Lower leg skin (tissue), 4 donors: ENCODE data around the gene INTS3. TPM values are rescaled to one million over a fixed set of nuclear protein-coding genes. Genes with fewer than 3 reads are reported as not detected.

Experiments
- DNase-seq, 2 donors: peaks; one replicate each; pipeline ENCODE4 v3.0.0-alpha.2; 2019; ENCODE audit warnings: low spot score in 2 of 2
- H3K4me3 ChIP-seq: fragments of 200-600 bp; sonication (generic); 2 replicates; pipeline ENCODE4 v1.5.1; 2017; ENCODE audit warnings: mild to moderate bottlenecking, low read depth; ENCODE audit not compliant: poor library complexity, severe bottlenecking
- POLR2A ChIP-seq, 2 donors: fragments of 450-650 bp; IDR thresholded peaks; one replicate each; pipeline ENCODE4 v1.6.1; 2016 to 2017; ENCODE audit warnings: antibody characterized with exemption in 2 of 2, mild to moderate bottlenecking in 1 of 2, moderate library complexity in 1 of 2
- WGBS, 2 donors: methylation state at CpG; one replicate each; pipeline ENCODE4 v1.1.5; 2018; 5-methylcytosine and 5-hydroxymethylcytosine counted together
- intact Hi-C: fragments of 100-400 bp; cut with DNase I; formaldehyde crosslinking; loops from one replicate; pipeline ENCODE4 v1.15.0; 2023; ENCODE audit warnings: low total_unique reads
- total RNA-seq, 4 donors: library from RNA; depleted of rRNA; stranded (reverse); fragments of >200 nt; gene quantifications; one replicate each; pipeline ENCODE4 v1.1.0, GENCODE V29; 2016
- TF ChIP-seq, protein P1 (sequence below), 3 donors: fragments of 450-650 bp; IDR thresholded peaks; one replicate each; pipeline ENCODE4 v1.5.1; 2016; ENCODE audit warnings: antibody characterized with exemption in 3 of 3, mild to moderate bottlenecking in 3 of 3, moderate library complexity in 2 of 3

Gene INTS3
- total RNA-seq, 4 donors from 2014 or later, result 28.0 to 31.5 (median 29.6) TPM

DNA sequence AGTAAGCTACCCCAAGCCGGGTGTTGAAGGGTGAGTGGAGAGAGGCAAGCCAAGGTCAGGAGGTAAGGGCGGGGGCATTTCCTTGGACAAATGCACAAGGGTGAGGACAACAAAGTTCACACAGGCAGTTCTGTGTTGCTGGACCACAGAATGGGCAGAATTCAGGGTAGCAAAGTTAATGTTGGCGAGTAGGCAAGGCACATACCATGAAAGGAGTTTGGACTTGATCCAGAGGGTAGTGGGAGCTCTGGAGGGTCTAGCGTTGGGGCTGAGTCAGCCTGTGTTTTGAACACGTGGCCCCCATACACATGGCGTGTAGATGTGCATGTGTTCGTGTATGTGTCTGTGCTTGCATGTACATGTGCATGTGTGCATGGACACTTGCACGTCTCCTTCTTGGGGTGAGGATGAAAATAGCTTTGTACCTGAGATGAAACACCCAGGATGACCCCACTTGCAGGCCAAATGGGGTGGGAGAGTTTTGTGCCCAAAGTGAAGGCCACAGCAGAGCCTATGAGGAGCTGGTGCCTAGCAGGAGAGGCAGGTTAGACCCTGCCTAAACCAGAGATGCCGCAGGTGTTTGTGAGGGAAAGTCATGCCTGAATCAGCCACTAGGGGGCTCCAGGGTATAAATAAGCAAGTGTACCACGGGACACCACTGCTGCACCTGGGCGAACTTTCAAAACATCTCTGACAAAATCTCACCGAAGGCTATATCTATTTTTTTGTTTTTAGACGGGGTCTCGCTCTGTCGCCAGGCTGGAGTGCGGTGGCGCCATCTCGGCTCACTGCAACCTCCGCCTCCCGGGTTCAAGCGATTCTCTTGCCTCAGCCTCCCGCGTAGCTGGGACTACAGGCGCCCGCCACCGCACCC lies 69.2 kb downstream of the INTS3 start:
- DNase-seq, result peak; percentile 89 to 96
- TF ChIP-seq, protein P1, sequence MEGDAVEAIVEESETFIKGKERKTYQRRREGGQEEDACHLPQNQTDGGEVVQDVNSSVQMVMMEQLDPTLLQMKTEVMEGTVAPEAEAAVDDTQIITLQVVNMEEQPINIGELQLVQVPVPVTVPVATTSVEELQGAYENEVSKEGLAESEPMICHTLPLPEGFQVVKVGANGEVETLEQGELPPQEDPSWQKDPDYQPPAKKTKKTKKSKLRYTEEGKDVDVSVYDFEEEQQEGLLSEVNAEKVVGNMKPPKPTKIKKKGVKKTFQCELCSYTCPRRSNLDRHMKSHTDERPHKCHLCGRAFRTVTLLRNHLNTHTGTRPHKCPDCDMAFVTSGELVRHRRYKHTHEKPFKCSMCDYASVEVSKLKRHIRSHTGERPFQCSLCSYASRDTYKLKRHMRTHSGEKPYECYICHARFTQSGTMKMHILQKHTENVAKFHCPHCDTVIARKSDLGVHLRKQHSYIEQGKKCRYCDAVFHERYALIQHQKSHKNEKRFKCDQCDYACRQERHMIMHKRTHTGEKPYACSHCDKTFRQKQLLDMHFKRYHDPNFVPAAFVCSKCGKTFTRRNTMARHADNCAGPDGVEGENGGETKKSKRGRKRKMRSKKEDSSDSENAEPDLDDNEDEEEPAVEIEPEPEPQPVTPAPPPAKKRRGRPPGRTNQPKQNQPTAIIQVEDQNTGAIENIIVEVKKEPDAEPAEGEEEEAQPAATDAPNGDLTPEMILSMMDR (IDR thresholded peaks at IDR 0.05), result peak in 1 of 3 donors; percentile 68
- TF ChIP-seq POLR2A (IDR thresholded peaks at IDR 0.05), result no peak
- intact Hi-C loops, result loop anchor here (5.0 kb wide), 1 partner anchor 180 kb away; the partner anchor contains the start of gene JTB

DNA sequence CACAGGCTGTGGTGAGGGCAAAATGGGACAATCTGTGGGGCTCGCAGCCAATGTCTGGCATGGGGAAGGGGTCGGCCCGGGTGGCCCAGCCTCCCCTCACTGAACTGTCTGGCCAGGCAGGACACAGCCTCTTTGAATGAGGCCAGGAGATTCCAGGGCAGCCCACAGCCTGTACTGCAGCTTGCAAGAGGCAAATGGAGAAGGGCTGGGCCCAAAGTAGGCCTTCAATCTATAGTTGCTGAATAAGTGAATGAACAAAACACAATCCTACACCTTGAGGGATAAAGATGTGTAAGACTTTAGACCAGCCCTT lies 70.6 kb downstream of the INTS3 start:
- 52 to 71% methylated on average over 3 of the region's 3 CpGs for WGBS, 2 donors
- H3K4me3 ChIP-seq, result no peak overlapping the region
- TF ChIP-seq, protein P1 (IDR thresholded peaks at IDR 0.05), result no peak
- TF ChIP-seq POLR2A (IDR thresholded peaks at IDR 0.05), result no peak
- peak in 1 of 2 donors; percentile 72 for DNase-seq
- intact Hi-C loops, result loop anchor here (5.0 kb wide), 1 partner anchor 179 kb away; the partner anchor contains the start of gene JTB

More for the DNA sequence above, 69.2 kb downstream of the INTS3 start:
- H3K4me3 ChIP-seq, result no peak overlapping the region
- WGBS, 2 donors, result 59% methylated on average over 26 of the region's 26 CpGs

DNA sequence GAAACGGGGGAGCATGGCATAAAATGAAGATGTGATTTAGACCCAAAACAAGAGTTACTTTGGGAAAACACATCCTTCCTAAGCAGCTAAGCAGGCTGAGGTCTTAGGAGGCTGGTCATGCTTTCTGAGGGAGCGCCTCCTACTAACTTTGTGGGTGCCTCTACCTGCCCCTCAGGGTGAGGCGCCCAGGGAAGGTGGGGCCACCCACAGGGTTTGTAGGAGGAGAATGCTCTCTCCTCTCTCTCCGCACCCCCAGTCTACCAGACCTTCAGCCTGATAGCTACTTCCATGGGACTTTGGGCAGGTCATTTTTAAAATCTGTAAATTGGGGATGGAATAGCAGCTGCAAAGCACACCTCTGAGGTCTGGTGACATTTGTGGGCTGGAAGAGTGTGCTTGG lies 71.2 kb downstream of the INTS3 start:
- WGBS, 2 donors, result 74 to 85% methylated on average over 4 of the region's 4 CpGs
- peak in 1 of 2 donors; percentile 43 for DNase-seq
- intact Hi-C loops, result loop anchor here (5.0 kb wide), 1 partner anchor 178 kb away; the partner anchor contains the start of gene JTB
- TF ChIP-seq POLR2A (IDR thresholded peaks at IDR 0.05), result no peak
- TF ChIP-seq, protein P1 (IDR thresholded peaks at IDR 0.05), result no peak
- H3K4me3 ChIP-seq, result no peak overlapping the region

DNA sequence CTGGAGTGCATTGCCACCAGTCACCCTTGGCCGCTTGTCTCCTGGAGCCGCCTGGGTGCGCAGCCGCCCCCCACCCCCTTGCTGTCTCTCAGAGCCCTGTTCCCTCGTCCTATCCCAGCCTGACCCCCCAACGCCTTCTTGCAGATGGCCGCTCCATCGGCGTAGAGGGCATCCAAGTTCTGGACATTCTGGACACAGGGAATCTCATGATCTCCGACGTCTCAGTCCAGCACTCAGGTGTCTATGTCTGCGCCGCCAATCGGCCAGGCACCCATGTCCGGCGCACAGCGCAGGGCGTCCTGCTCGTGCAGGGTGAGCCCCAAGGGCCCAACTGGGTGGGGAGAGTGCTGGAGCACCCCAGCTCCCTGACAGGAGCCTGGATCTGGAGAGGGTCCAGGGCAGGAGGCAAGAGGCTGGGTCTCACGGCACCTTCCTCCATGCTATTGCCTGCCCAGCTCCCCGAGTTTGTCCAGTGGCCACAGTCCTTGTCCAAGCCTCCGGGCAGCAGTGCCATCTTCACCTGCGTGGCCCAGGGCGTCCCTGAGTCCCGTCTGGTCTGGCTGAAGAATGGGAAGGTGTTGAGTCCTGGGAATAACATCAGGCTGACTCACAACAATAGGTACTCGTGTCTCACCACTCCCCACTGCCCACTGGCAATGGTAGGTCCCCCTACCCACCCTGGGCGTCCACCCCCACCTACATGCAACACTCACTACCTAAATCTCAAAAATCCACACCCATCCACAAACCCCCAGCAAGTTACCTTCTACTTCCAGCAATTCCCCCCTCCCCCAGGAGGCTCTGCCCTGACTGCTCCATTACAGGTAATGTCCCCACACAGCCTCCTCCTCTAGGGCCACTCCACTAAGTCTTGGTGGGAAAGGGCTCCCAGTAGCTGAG lies 72.0 kb downstream of the INTS3 start:
- peak in 1 of 2 donors; percentile 81 for DNase-seq
- no peak for TF ChIP-seq POLR2A (IDR thresholded peaks at IDR 0.05)
- TF ChIP-seq, protein P1 (IDR thresholded peaks at IDR 0.05), result no peak
- intact Hi-C loops, result loop anchor here (5.0 kb wide), 2 partner anchors 177 to 187 kb away; partner anchors contain the start of genes JTB and RAB13

DNA sequence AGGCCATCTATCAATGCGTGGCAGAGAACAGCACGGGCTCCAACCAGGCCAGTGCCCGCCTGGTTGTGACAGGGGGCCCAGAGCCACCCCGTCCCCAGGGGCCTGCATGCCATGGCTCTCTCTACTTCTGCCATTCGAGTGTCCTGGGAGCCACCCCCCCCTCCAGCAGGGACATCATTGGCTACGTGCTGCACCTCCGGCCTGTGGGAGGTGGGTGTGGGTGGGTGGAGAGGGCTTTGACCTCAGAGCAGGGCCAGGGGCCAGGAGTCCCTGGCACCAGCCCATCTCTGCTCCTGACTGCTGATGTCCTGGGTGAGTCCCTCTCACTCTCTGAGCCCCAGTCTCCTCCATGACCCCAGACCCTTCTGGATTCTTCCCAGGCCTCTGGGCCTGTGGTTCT lies 72.7 kb downstream of the INTS3 start:
- 66 to 68% methylated on average over 6 to 7 of the region's 7 CpGs for WGBS, 2 donors
- DNase-seq, result peak in 1 of 2 donors; percentile 79
- no peak overlapping the region for H3K4me3 ChIP-seq
- TF ChIP-seq, protein P1 (IDR thresholded peaks at IDR 0.05), result no peak
- no peak for TF ChIP-seq POLR2A (IDR thresholded peaks at IDR 0.05)
- intact Hi-C loops, result loop anchor here (5.0 kb wide), 1 partner anchor 187 kb away; the partner anchor contains the start of gene RAB13

More for the DNA sequence above, 72.0 kb downstream of the INTS3 start:
- 86 to 92% methylated on average over 27 of the region's 27 CpGs for WGBS, 2 donors
- no peak overlapping the region for H3K4me3 ChIP-seq
